WTC11 (cell line): ENCODE measurements around the gene PCGF2.
A peak's percentile ranks its signal among the peaks of the same experiment; 100 is the strongest.

Experiments
- CREB1 ChIP-seq: sonication (generic); formaldehyde crosslinking; IDR thresholded peaks from 2 replicates; pipeline ENCODE4 v1.8.0; 2023; ENCODE audit warnings: mild to moderate bottlenecking, missing genetic modification reagents
- ESRRA ChIP-seq: sonication (generic); formaldehyde crosslinking; IDR thresholded peaks from 2 replicates; pipeline ENCODE4 v1.8.1; 2022; ENCODE audit warnings: mild to moderate bottlenecking, missing genetic modification reagents, borderline replicate concordance
- NFE2L1 ChIP-seq: sonication (generic); formaldehyde crosslinking; IDR thresholded peaks from 2 replicates; pipeline ENCODE4 v1.8.1; 2023; ENCODE audit warnings: missing genetic modification reagents
- SMAD3 ChIP-seq: sonication (generic); formaldehyde crosslinking; IDR thresholded peaks from 2 replicates; pipeline ENCODE4 v1.8.0; 2022; ENCODE audit warnings: missing genetic modification reagents, mild to moderate bottlenecking, borderline replicate concordance
- TF ChIP-seq, protein P1 (sequence below): fragments of 200-600 bp; IDR thresholded peaks from 2 replicates; pipeline ENCODE4 v1.8.0; 2022; ENCODE audit warnings: antibody characterized with exemption

DNA sequence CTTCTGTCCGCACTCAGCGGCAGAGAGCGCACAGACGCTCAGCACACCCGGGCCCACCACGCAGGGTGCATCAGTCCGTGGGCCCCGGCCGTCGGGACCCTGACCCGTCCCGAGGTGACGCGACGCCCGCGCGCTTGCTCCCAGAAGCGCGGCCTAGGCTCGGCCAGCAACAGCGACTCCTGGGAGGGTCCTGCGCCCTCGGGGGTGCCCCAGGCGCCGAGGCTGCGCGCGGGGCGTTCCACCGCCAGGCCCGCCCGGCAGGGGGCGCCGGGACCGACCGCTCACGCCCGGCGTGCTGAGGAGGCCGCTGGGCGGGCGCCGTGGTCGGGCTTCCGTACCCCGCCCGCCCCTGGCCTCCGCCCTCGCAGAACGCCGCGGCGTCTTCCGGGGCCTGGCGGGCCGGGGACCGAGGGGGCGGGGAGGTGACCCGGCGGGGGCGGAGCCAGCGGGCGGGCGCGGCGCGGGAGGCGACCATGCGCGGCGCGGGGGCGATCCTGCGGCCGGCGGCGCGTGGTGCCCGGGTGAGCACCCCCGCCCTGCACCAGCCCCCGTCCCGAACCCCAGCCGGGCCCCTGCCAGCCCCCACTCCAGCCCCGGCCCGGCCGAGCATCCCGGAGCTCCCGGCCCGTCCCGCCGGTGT is 18.1 kb downstream of the PCGF2 start, which contains the start of gene CISD3:
- TF ChIP-seq, protein P1, sequence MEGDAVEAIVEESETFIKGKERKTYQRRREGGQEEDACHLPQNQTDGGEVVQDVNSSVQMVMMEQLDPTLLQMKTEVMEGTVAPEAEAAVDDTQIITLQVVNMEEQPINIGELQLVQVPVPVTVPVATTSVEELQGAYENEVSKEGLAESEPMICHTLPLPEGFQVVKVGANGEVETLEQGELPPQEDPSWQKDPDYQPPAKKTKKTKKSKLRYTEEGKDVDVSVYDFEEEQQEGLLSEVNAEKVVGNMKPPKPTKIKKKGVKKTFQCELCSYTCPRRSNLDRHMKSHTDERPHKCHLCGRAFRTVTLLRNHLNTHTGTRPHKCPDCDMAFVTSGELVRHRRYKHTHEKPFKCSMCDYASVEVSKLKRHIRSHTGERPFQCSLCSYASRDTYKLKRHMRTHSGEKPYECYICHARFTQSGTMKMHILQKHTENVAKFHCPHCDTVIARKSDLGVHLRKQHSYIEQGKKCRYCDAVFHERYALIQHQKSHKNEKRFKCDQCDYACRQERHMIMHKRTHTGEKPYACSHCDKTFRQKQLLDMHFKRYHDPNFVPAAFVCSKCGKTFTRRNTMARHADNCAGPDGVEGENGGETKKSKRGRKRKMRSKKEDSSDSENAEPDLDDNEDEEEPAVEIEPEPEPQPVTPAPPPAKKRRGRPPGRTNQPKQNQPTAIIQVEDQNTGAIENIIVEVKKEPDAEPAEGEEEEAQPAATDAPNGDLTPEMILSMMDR = peak; percentile 55; the same call in 1 of the 2 replicates
- no peak for TF ChIP-seq CREB1 (CRISPR knock-in tag)
- no peak for TF ChIP-seq ESRRA
- no peak for TF ChIP-seq NFE2L1
- TF ChIP-seq SMAD3 (CRISPR knock-in tag) = no peak
